DOHH2 (cell line): Measurements from ENCODE around the gene ERP29.
A peak's percentile ranks its signal among the peaks of the same experiment; 100 is the strongest.

ENCODE experiments used
- H3F3A ChIP-seq: fragments of 200-600 bp; sonication (generic), shearing (Covaris generic); 2 replicates; pipeline ENCODE4 v1.6.0; 2016; ENCODE audit warnings: antibody characterized with exemption, mild to moderate bottlenecking; ENCODE audit not compliant: control insufficient read depth, insufficient read depth
- H3K27ac ChIP-seq: fragments of 200-600 bp; sonication (generic); 2 replicates; pipeline ENCODE4 v1.5.1; 2014; ENCODE audit warnings: low read depth, mild to moderate bottlenecking, low read length, moderate library complexity
- H3K27me3 ChIP-seq: fragments of 200-600 bp; sonication (generic); 2 replicates; pipeline ENCODE4 v1.6.1; 2014; ENCODE audit warnings: mild to moderate bottlenecking, low read length, mixed read lengths; ENCODE audit not compliant: control insufficient read depth
- H3K36me3 ChIP-seq: fragments of 200-600 bp; sonication (generic); 2 replicates; pipeline ENCODE4 v1.6.1; 2014; ENCODE audit warnings: mild to moderate bottlenecking, low read length, moderate library complexity, mixed read lengths; ENCODE audit not compliant: control insufficient read depth
- H3K4me1 ChIP-seq: fragments of 200-600 bp; sonication (generic); 2 replicates; pipeline ENCODE4 v1.6.1; 2014; ENCODE audit warnings: mild to moderate bottlenecking, low read length, mixed read lengths; ENCODE audit not compliant: control insufficient read depth
- H3K4me2 ChIP-seq: fragments of 200-600 bp; sonication (generic); 2 replicates; pipeline ENCODE4 v1.6.0; 2014; ENCODE audit warnings: mild to moderate bottlenecking, low read length, moderate library complexity
- H3K4me3 ChIP-seq: fragments of 200-600 bp; sonication (generic); 2 replicates; pipeline ENCODE4 v1.5.1; 2014; ENCODE audit warnings: mild to moderate bottlenecking, low read length, mixed read lengths
- H3K79me2 ChIP-seq: fragments of 200-600 bp; sonication (generic); 2 replicates; pipeline ENCODE4 v1.6.1; 2014; ENCODE audit warnings: mild to moderate bottlenecking, low read length, mixed read lengths; ENCODE audit not compliant: control insufficient read depth
- H3K9me2 ChIP-seq: fragments of 200-600 bp; sonication (generic); replicated peaks from 2 replicates; pipeline ENCODE4 v1.6.1; 2014; ENCODE audit warnings: mild to moderate bottlenecking, low read length, mixed read lengths; ENCODE audit not compliant: control insufficient read depth
- H3K9me3 ChIP-seq: fragments of 200-600 bp; sonication (generic); 2 replicates; pipeline ENCODE4 v1.6.1; 2014; ENCODE audit warnings: antibody characterized with exemption, low read length, mixed read lengths; ENCODE audit not compliant: control insufficient read depth, insufficient read depth
- H4K20me1 ChIP-seq: fragments of 200-600 bp; sonication (generic); 2 replicates; pipeline ENCODE4 v1.6.0; 2014; ENCODE audit warnings: low read depth, mild to moderate bottlenecking, antibody characterized with exemption, low read length, moderate library complexity; ENCODE audit not compliant: control insufficient read depth, insufficient read depth
- EZH2phosphoT487 ChIP-seq: fragments of 200-600 bp; sonication (generic); IDR thresholded peaks from 2 replicates; pipeline ENCODE4 v1.6.1; 2017; ENCODE audit warnings: borderline replicate concordance, mild to moderate bottlenecking, antibody characterized with exemption, low read length, moderate library complexity, mixed read lengths
- TF ChIP-seq, protein P1 (sequence below): fragments of 200-600 bp; sonication (generic); IDR thresholded peaks from one replicate; pipeline ENCODE4 v1.5.1; 2014; ENCODE audit warnings: antibody characterized with exemption, mild to moderate bottlenecking, low read depth, low read length; ENCODE audit not compliant: poor library complexity, severe bottlenecking

Gene ERP29

DNA sequence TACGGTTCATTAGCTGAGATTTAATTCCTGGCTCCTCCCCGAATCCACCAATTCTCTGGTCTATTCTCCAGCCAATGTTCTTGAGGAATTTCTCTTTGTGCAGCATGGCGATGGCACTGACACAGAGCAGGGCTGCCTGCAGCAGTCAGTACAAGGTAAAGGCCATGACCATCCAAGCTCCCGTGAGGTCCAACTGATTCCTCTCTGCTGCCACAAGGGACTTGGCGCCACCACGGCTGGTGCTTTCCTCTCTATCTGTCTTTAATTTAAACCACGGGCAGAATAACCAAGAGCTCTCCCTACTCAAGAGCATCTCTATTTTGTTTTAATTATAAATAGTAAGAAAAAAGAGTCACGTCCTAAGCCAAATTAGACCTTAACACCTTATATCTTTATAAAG is 12.4 kb upstream of the ERP29 start:
- Histone ChIP-seq H3K4me1 (peaks cover 31% of the 10 kb centered on the region), H4K20me1 (no peaks in the 10 kb centered on the region), H3K36me3 (peaks cover 12% of the 10 kb centered on the region), H3F3A (peaks cover 17% of the 10 kb centered on the region), H3K27me3 (no peaks in the 10 kb centered on the region), H3K9me2 (no peaks in the 10 kb centered on the region), H3K27ac (no peak overlapping the region), H3K4me2 (no peak overlapping the region), H3K4me3 (no peak overlapping the region), H3K9me3 (no peaks in the 10 kb centered on the region), H3K79me2 (no peaks in the 10 kb centered on the region)
- TF ChIP-seq, protein P1, sequence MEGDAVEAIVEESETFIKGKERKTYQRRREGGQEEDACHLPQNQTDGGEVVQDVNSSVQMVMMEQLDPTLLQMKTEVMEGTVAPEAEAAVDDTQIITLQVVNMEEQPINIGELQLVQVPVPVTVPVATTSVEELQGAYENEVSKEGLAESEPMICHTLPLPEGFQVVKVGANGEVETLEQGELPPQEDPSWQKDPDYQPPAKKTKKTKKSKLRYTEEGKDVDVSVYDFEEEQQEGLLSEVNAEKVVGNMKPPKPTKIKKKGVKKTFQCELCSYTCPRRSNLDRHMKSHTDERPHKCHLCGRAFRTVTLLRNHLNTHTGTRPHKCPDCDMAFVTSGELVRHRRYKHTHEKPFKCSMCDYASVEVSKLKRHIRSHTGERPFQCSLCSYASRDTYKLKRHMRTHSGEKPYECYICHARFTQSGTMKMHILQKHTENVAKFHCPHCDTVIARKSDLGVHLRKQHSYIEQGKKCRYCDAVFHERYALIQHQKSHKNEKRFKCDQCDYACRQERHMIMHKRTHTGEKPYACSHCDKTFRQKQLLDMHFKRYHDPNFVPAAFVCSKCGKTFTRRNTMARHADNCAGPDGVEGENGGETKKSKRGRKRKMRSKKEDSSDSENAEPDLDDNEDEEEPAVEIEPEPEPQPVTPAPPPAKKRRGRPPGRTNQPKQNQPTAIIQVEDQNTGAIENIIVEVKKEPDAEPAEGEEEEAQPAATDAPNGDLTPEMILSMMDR, result no peak
- no peak for TF ChIP-seq EZH2phosphoT487

DNA sequence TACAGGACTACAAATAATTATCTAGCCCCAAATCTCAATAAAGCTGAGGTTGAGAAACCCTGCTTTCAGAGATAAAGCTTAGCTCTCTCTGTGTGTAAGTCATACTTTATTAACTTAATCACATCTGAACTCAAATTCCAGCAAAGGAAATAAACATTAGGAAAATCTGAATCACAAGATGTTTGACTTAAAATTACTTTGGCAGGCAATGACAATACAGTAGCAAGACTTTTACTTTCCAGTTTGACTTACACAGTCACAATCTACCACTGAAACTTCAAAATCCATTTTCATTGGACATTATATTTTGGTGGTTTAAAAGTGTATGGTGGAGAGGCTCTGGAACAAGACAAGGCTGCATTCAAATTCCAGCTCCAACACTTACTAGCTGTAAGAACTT is 11.7 kb upstream of the ERP29 start:
- H3K36me3 ChIP-seq, result peaks cover 12% of the 10 kb centered on the region
- H3K4me2 ChIP-seq, result peak overlapping the region; percentile 32
- TF ChIP-seq EZH2phosphoT487, result no peak
- TF ChIP-seq, protein P1, result no peak

DNA sequence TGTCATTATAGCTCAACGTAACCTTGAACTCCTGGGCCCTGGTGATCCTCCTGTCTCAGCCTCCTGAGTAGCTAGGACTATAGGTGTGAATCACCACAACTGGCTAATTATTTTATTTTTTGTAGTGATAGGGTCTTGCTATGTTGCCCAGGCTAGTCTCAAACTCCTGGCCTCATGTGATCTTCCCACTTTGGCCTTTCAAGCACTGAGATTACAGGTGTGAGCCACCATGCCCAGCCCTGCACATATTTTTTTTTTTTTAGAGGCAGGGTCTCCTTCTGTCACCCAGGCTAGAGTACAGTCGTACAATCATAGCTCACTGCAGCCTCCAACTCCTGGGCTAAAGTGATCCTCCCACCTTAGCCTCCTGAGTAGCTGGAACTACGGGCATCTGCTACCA is 9.2 kb upstream of the ERP29 start:
- peaks cover 12% of the 10 kb centered on the region for H3K36me3 ChIP-seq
- no peak overlapping the region for H3K4me3 ChIP-seq
- H3K27ac ChIP-seq, result no peak overlapping the region
- H3K27me3 ChIP-seq, result no peaks in the 10 kb centered on the region
- no peaks in the 10 kb centered on the region for H3K79me2 ChIP-seq
- H3K9me3 ChIP-seq, result no peaks in the 10 kb centered on the region
- H3K4me1 ChIP-seq, result peaks cover 38% of the 10 kb centered on the region
- H3K9me2 ChIP-seq, result no peaks in the 10 kb centered on the region
- H3F3A ChIP-seq, result peaks cover 12% of the 10 kb centered on the region
- no peaks in the 10 kb centered on the region for H4K20me1 ChIP-seq
- H3K4me2 ChIP-seq, result no peak overlapping the region
- TF ChIP-seq EZH2phosphoT487, result no peak
- TF ChIP-seq, protein P1, result no peak

More for the DNA sequence above, 11.7 kb upstream of the ERP29 start:
- Histone ChIP-seq H4K20me1 (no peaks in the 10 kb centered on the region), H3K79me2 (no peaks in the 10 kb centered on the region), H3K4me1 (peaks cover 24% of the 10 kb centered on the region), H3F3A (peaks cover 17% of the 10 kb centered on the region), H3K9me3 (no peaks in the 10 kb centered on the region), H3K4me3 (peak overlapping the region; percentile 18; the same call in 1 of the 2 replicates), H3K27me3 (no peaks in the 10 kb centered on the region), H3K27ac (no peak overlapping the region), H3K9me2 (no peaks in the 10 kb centered on the region)
